GM21576 (cell line): ENCODE data around the gene SRRM3.
"Not testable (repeated sequence)": the region's sequence is repeated elsewhere in the genome, so short reads cannot be mapped to it uniquely, and the experiment has no call there.

ENCODE experiments used
- ATAC-seq: cut with Tn5 transposase; IDR thresholded peaks from one replicate; pipeline ENCODE4 v1.9.1; 2021; ENCODE audit warnings: mild to moderate bottlenecking, moderate library complexity; ENCODE audit not compliant: unreplicated experiment

The SRRM3 gene

DNA sequence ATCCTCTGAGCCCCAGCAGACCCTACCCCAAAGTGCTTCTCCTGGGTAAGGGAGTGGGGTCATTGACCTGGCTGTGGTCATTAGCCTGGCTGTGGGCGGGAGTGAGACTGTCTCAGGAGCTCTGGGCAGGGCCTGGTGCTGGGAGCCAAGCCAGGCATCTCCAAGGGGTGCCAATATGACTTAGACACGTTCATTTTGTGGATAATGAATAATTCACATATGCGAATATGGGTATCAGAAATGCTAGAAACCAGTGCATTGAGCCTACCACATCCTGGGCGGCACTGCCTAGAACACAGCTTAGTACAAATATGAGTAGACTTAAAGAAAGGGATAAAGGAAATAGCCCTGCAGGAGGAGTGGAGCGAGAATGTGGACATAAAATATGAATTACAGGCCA, 14.4 kb upstream of the SRRM3 start:
- no peak for ATAC-seq

- no peak for ATAC-seq
These were observed 12.4 kb upstream of the SRRM3 start for GRCh38 chr7:76189276-76189675.

GRCh38 chr7:76191783-76192240, 9.9 kb upstream of the SRRM3 start:
- ATAC-seq, result no peak

- no peak for ATAC-seq
These were observed 8.2 kb upstream of the SRRM3 start for GRCh38 chr7:76193466-76193865.

- no peak for ATAC-seq
These were observed 7.8 kb upstream of the SRRM3 start for GRCh38 chr7:76193883-76194282.

DNA sequence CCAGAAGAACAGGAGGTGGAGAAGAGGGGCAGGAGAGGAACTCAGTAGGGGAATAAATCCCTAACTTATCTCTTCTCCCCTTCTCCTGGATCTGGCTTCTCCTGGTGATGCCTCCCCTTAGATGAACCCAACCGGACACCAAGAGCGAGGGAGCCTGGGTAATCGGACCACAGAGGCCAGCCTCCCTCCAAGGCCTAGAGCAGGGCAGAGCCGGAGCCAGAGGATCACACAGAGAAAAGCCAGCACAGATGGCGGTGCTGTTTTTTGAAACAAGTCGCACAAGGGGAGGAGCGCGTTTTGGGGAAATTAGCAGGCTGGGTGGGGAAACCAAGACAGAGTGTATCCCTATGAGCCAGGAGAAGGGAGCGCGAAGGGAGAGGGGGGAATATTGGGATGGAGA, 4.9 kb upstream of the SRRM3 start:
- no peak for ATAC-seq

DNA sequence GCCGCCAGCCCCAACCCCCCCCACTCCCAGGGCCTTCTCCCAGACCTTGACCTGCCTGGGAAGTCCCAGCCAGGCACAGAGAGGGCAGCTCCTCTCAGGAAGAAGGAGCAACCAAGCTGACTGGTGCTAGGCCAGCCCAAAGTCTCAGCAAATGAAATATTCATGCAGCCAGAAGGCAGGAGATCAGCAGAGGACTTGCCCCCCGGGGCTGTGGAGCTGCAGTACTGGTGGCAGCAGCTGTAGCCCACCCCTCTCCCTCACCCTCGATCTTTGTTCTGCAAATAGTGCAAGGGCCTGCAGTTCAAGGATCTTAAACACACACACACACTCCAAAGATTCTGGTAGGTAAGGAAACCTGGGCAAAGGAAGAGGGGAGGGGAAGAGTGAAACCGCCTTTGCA, 3.5 kb upstream of the SRRM3 start:
- ATAC-seq, result no peak

DNA sequence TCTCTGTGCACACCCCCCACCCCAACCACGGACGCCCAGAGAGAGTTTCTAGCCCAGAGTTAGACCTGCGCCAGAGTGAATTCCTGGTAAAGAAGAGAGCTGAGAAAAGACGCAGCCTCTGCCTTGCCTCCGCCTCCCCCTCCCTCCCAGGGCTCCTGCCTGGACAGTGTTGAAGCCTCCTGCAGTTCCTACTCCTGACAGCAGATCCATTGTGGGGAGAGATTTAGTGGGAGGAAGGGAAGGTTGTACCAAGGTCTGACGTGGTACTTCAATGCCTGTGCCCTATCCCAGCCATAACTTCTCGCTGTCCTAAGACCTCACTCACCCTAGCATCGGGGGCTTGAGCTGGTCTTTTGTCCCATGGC, 952 bp downstream of the SRRM3 start:
- no peak for ATAC-seq

DNA sequence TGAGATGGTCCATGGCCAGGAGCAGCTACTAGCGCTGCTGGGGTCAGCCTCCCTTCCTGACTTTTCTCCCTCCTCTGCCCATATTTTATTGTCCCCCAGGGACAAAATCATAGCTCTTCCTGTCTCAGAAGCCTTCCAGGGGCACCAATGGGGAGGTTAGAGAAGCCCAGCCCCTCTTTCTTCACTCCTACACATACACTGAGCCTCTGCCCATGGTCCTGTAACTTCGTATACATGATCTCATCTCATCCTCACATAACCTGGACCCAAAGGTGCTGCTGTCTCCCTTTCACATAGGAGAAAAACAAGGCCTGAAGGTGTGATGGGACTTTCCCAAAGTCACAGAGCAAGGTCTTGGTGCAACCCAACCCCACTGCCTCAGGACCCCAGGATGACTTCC, 2.5 kb downstream of the SRRM3 start:
- ATAC-seq, result no peak

- no peak for ATAC-seq
These were observed 4.9 kb downstream of the SRRM3 start for GRCh38 chr7:76206633-76207032.

GRCh38 chr7:76209310-76209709, 7.6 kb downstream of the SRRM3 start:
- ATAC-seq, result no peak

DNA sequence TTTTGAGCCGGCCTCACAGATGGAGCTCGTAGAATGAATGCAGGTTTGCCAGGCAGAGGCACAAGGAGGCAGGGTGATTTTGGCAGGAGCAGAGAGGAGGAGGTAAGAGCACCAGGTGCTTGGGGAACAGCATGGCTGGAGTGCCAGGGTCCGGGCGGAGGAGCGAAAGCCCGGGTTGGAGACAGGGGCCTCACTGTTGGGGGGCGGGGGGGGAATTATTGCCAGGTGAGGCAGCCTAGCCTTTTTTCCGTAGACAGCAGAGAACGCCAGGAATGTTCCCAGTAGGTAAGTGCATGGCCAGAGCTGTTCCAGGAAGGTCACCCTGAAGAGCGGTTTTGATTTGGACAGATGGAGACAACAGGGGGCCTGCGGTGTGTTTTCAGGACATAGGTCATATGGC, 9.5 kb downstream of the SRRM3 start:
- ATAC-seq, result no peak

GRCh38 chr7:76215349-76215748, 13.7 kb downstream of the SRRM3 start:
- ATAC-seq, result not testable (repeated sequence)

DNA sequence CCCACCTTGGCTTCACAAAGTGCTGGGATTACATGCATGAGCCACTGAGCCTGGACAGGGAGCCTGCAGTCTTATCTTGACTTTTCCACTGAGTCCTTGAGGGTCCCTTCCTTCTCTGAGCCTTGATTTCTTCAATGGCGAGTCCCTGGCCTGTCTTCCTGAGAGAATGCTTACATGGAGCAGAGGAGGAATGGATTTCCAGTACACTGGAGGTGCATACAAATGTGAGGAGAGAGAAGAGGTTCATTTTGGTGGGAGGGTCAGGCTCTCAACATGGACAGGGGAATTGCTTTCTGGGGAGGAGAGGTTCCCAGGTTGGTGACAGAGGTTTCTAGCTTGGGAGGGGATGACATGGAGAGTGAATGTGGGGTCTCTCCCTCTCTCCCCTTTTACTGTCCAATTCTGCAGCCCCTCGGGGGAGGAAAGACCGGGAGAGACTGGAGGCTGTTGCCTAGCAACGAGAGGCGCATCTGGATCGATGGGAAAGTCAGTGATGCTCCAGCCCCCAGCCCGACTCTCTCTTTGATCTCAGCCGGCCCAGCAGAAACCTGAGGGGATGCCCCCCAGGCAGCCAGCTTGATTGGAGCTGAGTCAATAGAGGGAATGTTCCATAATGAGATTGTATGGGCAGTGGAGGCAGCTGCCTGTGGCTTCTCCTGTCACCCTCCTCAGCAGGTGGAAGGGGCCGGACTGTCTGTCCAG, 14.8 kb downstream of the SRRM3 start:
- ATAC-seq, result no peak

DNA sequence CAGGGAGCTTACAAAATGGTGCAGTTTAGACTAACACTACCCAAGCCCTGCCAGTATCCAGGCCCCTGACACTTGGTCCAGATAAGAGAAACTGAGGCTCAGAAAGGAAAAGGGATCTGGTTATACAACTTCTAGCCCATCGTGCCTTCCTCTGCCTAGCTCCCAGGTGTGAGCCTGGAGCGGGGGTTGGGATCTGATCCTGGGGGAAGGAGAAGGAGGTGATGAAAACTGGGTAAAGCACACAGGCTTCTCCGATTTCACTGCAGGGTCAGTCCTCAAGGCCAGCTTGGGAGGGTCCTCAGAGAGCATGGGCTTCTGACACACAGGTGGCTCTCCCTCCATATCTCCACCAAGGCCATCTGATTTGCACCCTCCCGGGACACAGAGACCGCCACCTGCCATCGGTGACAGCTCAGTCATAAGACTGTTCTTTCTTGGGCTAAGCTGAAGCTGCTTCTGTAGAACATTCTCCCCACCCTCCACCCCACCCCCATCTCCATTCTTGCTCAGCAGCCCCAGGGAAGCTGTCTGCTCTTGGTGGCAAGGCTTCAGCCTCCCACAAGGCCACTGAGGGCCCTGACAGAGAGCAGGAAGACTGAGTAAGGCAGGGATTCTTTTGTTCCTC, 16.4 kb downstream of the SRRM3 start:
- no peak for ATAC-seq

DNA sequence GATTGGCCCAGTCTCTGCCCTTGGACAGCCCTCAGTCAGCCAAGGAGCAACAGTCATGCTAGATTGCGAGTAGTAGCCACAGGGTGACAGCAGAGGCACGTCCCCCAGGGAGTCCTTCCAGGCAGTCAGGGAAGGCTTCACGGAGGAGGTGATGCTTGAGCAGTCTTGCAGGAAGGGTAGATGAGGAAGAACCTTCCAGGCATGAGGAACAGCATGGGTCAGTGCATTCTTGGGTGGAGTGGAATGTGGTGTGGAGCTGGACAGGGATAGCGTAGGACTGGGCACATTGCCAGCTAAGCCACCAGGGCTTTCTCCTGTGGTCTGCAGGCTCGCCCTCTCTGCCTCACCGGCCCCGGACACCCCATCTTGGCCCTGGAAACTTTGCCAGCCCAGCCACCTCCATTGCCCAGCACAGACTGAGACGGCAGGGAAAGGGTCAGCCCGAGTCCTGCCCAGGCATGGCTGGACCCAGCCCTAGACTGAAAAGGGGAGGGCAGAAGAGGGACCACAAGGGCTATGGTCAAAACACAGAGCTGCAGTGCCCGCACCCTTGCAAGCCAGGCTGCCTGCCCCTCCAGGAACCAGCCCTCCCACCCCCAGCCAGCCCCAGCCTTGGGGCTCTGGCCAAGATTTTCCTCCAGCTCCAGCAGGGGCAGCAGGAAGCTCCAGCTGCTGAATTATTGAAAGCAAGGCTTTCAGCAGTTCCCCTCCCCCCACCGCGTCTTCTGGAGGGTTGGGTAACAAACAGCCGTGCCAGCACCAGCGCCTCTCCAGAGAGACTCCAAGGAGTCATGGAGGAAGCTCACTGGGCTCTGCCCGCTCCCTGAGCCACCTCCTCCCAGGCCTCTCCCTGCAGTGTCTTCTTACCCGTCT, 18.7 kb downstream of the SRRM3 start:
- ATAC-seq, result no peak

DNA sequence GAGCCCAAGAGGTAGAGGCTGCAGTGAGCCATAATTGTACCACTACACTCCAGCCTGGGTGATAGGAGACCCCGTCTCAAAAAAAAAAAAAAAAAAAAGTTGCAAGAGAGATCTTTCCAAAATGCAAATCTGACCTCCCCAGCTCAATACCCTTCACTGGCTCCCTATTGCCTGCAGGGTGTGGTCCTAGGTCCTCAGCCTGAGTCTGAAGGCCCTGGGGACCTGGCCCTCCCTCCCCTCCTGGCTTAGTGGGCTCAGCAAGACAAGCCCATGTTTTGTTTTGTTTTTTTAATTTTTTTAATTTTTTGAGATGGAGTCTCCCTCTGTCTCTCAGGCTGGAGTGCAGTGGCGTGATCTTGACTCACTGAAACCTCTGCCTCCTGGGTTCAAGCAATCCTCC, 20.6 kb downstream of the SRRM3 start:
- no peak for ATAC-seq

- ATAC-seq, result no peak
These were observed 21.1 kb downstream of the SRRM3 start for GRCh38 chr7:76222839-76223238.

- no peak for ATAC-seq
These were observed 21.7 kb downstream of the SRRM3 start for GRCh38 chr7:76223286-76223972.

- no peak for ATAC-seq
These were observed 23.0 kb downstream of the SRRM3 start for GRCh38 chr7:76224695-76225094.

DNA sequence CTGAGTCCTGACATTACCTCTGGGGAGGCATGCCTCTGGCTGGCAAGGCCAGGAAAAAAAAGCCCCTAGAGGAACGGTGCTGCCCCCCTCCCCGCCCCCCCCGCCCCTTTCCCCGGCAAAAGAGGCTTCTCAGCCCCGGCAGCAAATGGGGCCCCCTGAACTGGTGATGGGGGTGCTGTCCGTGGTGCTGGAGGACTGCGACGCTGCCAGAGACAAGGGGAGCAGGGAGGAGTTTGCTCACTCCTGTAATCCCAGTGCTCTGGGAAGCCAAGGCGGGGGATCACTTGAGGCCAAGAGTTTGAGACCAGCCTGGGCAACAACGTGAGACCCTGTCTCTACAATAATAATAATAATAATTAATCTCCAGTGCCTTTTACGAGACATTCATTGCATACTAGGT, 23.7 kb downstream of the SRRM3 start:
- ATAC-seq, result no peak
